ENCODE data around the gene ALOX15.

GRCh38 chr17:4634976-4635375, 6.5 kb downstream of the ALOX15 start:
- TF ChIP-seq CTCF (IDR thresholded peaks at IDR 0.05; ENCODE audit: insufficient read depth, low read length, poor library complexity, severe bottlenecking) (no peak), EZH2phosphoT487 (conservative IDR thresholded peaks at IDR 0.05; ENCODE audit: low read length) (no peak)

Data from SU-DHL-6 (cell line).